ENCODE results near the gene IYD.

IYD gene

GRCh38 chr6:150363733-150364132 lies 5.1 kb upstream of the IYD start:
- Mint-ChIP-seq H3K4me3 (no peak overlapping the region), H3K9me3 (no peaks in the 10 kb centered on the region), H3K4me1 (peaks cover 19% of the 10 kb centered on the region), H3K27ac (no peak overlapping the region), H3K36me3 (ENCODE audit: low read depth) (no peaks in the 10 kb centered on the region), H3K27me3 (ENCODE audit: low read depth) (peaks cover 12% of the 10 kb centered on the region)
- no peak for TF ChIP-seq CTCF (IDR thresholded peaks at IDR 0.05; ENCODE audit: unreplicated experiment in 3 of 3)

GRCh38 chr6:150366118-150366778 lies 2.6 kb upstream of the IYD start:
- Mint-ChIP-seq H3K4me3 (no peak overlapping the region), H3K9me3 (no peaks in the 10 kb centered on the region), H3K27me3 (ENCODE audit: low read depth) (peaks cover 12% of the 10 kb centered on the region), H3K27ac (peak overlapping the region in 2 of 3 experiments; percentile 31 to 53), H3K4me1 (peaks cover 19% of the 10 kb centered on the region), H3K36me3 (ENCODE audit: low read depth) (no peaks in the 10 kb centered on the region)
- TF ChIP-seq CTCF (IDR thresholded peaks at IDR 0.05; ENCODE audit: unreplicated experiment in 3 of 3): no peak

- TF ChIP-seq CTCF (IDR thresholded peaks at IDR 0.05; ENCODE audit: unreplicated experiment in 3 of 3): no peak
- H3K4me1 Mint-ChIP-seq: peaks cover 27% of the 10 kb centered on the region
- no peak overlapping the region for H3K4me3 Mint-ChIP-seq
- no peak overlapping the region for H3K27ac Mint-ChIP-seq
- H3K9me3 Mint-ChIP-seq: no peaks in the 10 kb centered on the region
- peaks cover 8% of the 10 kb centered on the region for H3K27me3 Mint-ChIP-seq (ENCODE audit: low read depth)
- no peaks in the 10 kb centered on the region for H3K36me3 Mint-ChIP-seq (ENCODE audit: low read depth)
These were observed 596 bp downstream of the IYD start for GRCh38 chr6:150369408-150369807.

DNA sequence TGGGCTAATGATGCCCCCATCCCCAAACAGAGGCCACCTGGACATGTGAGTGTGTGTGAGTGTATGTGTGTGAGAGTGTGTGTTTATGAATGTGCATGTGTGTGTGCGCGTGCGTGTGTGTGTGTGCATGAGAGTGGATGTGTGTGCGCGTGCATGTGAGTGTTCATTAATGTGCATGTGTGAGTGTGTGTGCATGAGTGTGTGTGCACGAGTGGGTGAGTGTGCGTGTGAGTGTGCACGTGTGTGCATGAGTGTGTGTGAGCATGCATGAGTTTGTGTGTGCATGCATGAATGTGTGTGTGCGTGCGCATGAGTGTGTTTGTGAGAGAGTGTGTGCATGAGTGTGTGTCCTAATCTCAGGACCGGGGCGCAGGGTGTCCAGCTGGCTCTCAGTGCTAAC lies 1.3 kb downstream of the IYD start:
- no peaks in the 10 kb centered on the region for H3K36me3 Mint-ChIP-seq (ENCODE audit: low read depth)
- no peaks in the 10 kb centered on the region for H3K9me3 Mint-ChIP-seq
- peaks cover 27% of the 10 kb centered on the region for H3K4me1 Mint-ChIP-seq
- H3K27me3 Mint-ChIP-seq (ENCODE audit: low read depth): peaks cover 8% of the 10 kb centered on the region
- H3K27ac Mint-ChIP-seq: no peak overlapping the region
- no peak for TF ChIP-seq CTCF (IDR thresholded peaks at IDR 0.05; ENCODE audit: unreplicated experiment in 3 of 3)
- no peak overlapping the region for H3K4me3 Mint-ChIP-seq

- no peak overlapping the region for H3K4me3 Mint-ChIP-seq
- H3K27me3 Mint-ChIP-seq (ENCODE audit: low read depth): peaks cover 4% of the 10 kb centered on the region
- TF ChIP-seq CTCF (IDR thresholded peaks at IDR 0.05; ENCODE audit: unreplicated experiment in 3 of 3): no peak
- H3K36me3 Mint-ChIP-seq (ENCODE audit: low read depth): no peaks in the 10 kb centered on the region
- H3K27ac Mint-ChIP-seq: no peak overlapping the region
- no peaks in the 10 kb centered on the region for H3K9me3 Mint-ChIP-seq
- H3K4me1 Mint-ChIP-seq: peaks cover 19% of the 10 kb centered on the region
These were observed 2.5 kb downstream of the IYD start for GRCh38 chr6:150371356-150371755.

GRCh38 chr6:150372051-150372450 lies 3.2 kb downstream of the IYD start:
- Mint-ChIP-seq H3K9me3 (no peaks in the 10 kb centered on the region), H3K4me3 (no peak overlapping the region), H3K27me3 (ENCODE audit: low read depth) (peaks cover 4% of the 10 kb centered on the region), H3K27ac (no peak overlapping the region), H3K4me1 (peaks cover 20% of the 10 kb centered on the region), H3K36me3 (ENCODE audit: low read depth) (no peaks in the 10 kb centered on the region)
- no peak for TF ChIP-seq CTCF (IDR thresholded peaks at IDR 0.05; ENCODE audit: unreplicated experiment in 3 of 3)
